Effector memory CD4-positive, alpha-beta T cell (primary cell): ENCODE measurements around the gene PAQR4.

Source experiments
- DNase-seq, 3 donors: peaks; one replicate each; pipeline ENCODE4 v3.0.0-alpha.2; 2020
- H3K27ac ChIP-seq: 2 replicates; pipeline ENCODE4 v1.7.0; 2013; ENCODE audit warnings: mild to moderate bottlenecking, low read length, moderate library complexity; ENCODE audit not compliant: insufficient read depth, poor library complexity, severe bottlenecking
- H3K27me3 ChIP-seq: replicated peaks from 2 replicates; pipeline ENCODE4 v1.7.0; 2013; ENCODE audit warnings: mild to moderate bottlenecking, low read length; ENCODE audit not compliant: insufficient read depth, control insufficient read depth, poor library complexity, severe bottlenecking
- H3K36me3 ChIP-seq: 2 replicates; pipeline ENCODE4 v1.7.0; 2013; ENCODE audit warnings: mild to moderate bottlenecking, low read length, moderate library complexity; ENCODE audit not compliant: control insufficient read depth, insufficient read depth
- H3K4me1 ChIP-seq: 2 replicates; pipeline ENCODE4 v1.7.0; 2013; ENCODE audit warnings: low read length, mild to moderate bottlenecking; ENCODE audit not compliant: control insufficient read depth, insufficient read depth, poor library complexity, severe bottlenecking
- H3K4me3 ChIP-seq: 2 replicates; pipeline ENCODE4 v1.7.0; 2013; ENCODE audit warnings: low read length, low read depth, mild to moderate bottlenecking; ENCODE audit not compliant: insufficient read depth, poor library complexity, severe bottlenecking
- H3K9me3 ChIP-seq: 2 replicates; pipeline ENCODE4 v1.7.0; 2013; ENCODE audit warnings: mild to moderate bottlenecking, low read length, moderate library complexity; ENCODE audit not compliant: control insufficient read depth

The PAQR4 gene

GRCh38 chr16:2971985-2972784 is 3.0 kb downstream of the PAQR4 start:
- Histone ChIP-seq H3K4me3 (no peak overlapping the region), H3K27me3 (peaks cover 16% of the 10 kb centered on the region), H3K9me3 (no peaks in the 10 kb centered on the region), H3K27ac (no peak overlapping the region), H3K4me1 (peaks cover 19% of the 10 kb centered on the region), H3K36me3 (no peaks in the 10 kb centered on the region)
- no peak for DNase-seq

GRCh38 chr16:2973093-2973492 is 3.9 kb downstream of the PAQR4 start:
- no peaks in the 10 kb centered on the region for H3K9me3 ChIP-seq
- no peak for DNase-seq
- H3K36me3 ChIP-seq: no peaks in the 10 kb centered on the region
- peaks cover 7% of the 10 kb centered on the region for H3K27me3 ChIP-seq
- H3K27ac ChIP-seq: no peak overlapping the region
- H3K4me1 ChIP-seq: peaks cover 10% of the 10 kb centered on the region
- H3K4me3 ChIP-seq: no peak overlapping the region

GRCh38 chr16:2973605-2974318 is 4.6 kb downstream of the PAQR4 start:
- Histone ChIP-seq H3K27ac (no peak overlapping the region), H3K27me3 (peaks cover under 1% of the 10 kb centered on the region), H3K36me3 (no peaks in the 10 kb centered on the region), H3K4me1 (peaks cover 4% of the 10 kb centered on the region), H3K4me3 (no peak overlapping the region), H3K9me3 (no peaks in the 10 kb centered on the region)
- DNase-seq: no peak

GRCh38 chr16:2974319-2975056 is 5.3 kb downstream of the PAQR4 start:
- H3K27me3 ChIP-seq: no peaks in the 10 kb centered on the region
- no peak overlapping the region for H3K27ac ChIP-seq
- H3K9me3 ChIP-seq: no peaks in the 10 kb centered on the region
- H3K36me3 ChIP-seq: no peaks in the 10 kb centered on the region
- no peak for DNase-seq
- no peak overlapping the region for H3K4me3 ChIP-seq
- H3K4me1 ChIP-seq: peaks cover 1% of the 10 kb centered on the region

- Histone ChIP-seq H3K27ac (no peak overlapping the region), H3K36me3 (no peaks in the 10 kb centered on the region), H3K4me1 (peaks cover 7% of the 10 kb centered on the region), H3K27me3 (no peaks in the 10 kb centered on the region), H3K9me3 (no peaks in the 10 kb centered on the region), H3K4me3 (no peak overlapping the region)
- DNase-seq: no peak
Observed at GRCh38 chr16:2975161-2975795, 6.1 kb downstream of the PAQR4 start.

- no peaks in the 10 kb centered on the region for H3K36me3 ChIP-seq
- H3K4me1 ChIP-seq: peaks cover 7% of the 10 kb centered on the region
- no peak overlapping the region for H3K4me3 ChIP-seq
Observed at GRCh38 chr16:2976201-2976600, 7.1 kb downstream of the PAQR4 start.

GRCh38 chr16:2976673-2977072 is 7.5 kb downstream of the PAQR4 start:
- no peaks in the 10 kb centered on the region for H3K36me3 ChIP-seq

More at GRCh38 chr16:2976201-2976600, 7.1 kb downstream of the PAQR4 start:
- H3K27me3 ChIP-seq: no peaks in the 10 kb centered on the region
- H3K9me3 ChIP-seq: no peaks in the 10 kb centered on the region
- DNase-seq: no peak
- no peak overlapping the region for H3K27ac ChIP-seq

GRCh38 chr16:2977440-2977839 is 8.3 kb downstream of the PAQR4 start:
- H3K27me3 ChIP-seq: no peaks in the 10 kb centered on the region
- peaks cover 7% of the 10 kb centered on the region for H3K4me1 ChIP-seq
- H3K9me3 ChIP-seq: no peaks in the 10 kb centered on the region
- DNase-seq: no peak
- H3K4me3 ChIP-seq: no peak overlapping the region
- H3K36me3 ChIP-seq: no peaks in the 10 kb centered on the region
- H3K27ac ChIP-seq: no peak overlapping the region

More at GRCh38 chr16:2976673-2977072, 7.5 kb downstream of the PAQR4 start:
- Histone ChIP-seq H3K4me3 (no peak overlapping the region), H3K4me1 (peaks cover 7% of the 10 kb centered on the region), H3K9me3 (no peaks in the 10 kb centered on the region), H3K27me3 (no peaks in the 10 kb centered on the region), H3K27ac (no peak overlapping the region)
- DNase-seq: no peak

- Histone ChIP-seq H3K4me1 (peaks cover 12% of the 10 kb centered on the region), H3K36me3 (no peaks in the 10 kb centered on the region), H3K27me3 (no peaks in the 10 kb centered on the region), H3K4me3 (peak overlapping the region; percentile 88), H3K9me3 (no peaks in the 10 kb centered on the region), H3K27ac (no peak overlapping the region)
- no peak for DNase-seq
Observed at GRCh38 chr16:2979669-2980226, 10.6 kb downstream of the PAQR4 start.
